Measurements from ENCODE around the gene TSC22D1. TPM values are rescaled to one million over a fixed set of nuclear protein-coding genes. Genes with fewer than 3 reads are reported as not detected.

Gene TSC22D1
- 130 and 416 TPM in 2 replicates for total RNA-seq

GRCh38 chr13:44575741-44576350, at the start of gene TSC22D1:
TSC22D1 (minus strand) TSS chr13:44576330; CDS start chr13:44576074, 256 bp downstream.

Other genes starting within 250 kb of the TSC22D1 start
- gene SERP2, start 202.5 kb downstream of the TSC22D1 start, total RNA-seq, result 4.7 and 4.9 TPM in 2 replicates